OCI-LY7 (cell line): ENCODE measurements around the gene SIN3B. TPM values are rescaled to one million over a fixed set of nuclear protein-coding genes. Genes with fewer than 3 reads are reported as not detected.

Source experiments
- BruUV-seq: library from RNA; stranded (reverse); fragments of 400-500 nt; replicated peaks from 2 replicates; lab custom pipeline; 2021; lab: Mats Ljungman, UMichigan
- CTCF ChIA-PET: fragments of 300-600 bp; sonication (Branson Sonifier 250); formaldehyde crosslinking; loops from one replicate; lab custom pipeline; 2022; ENCODE audit warnings: antibody characterized with exemption; ENCODE audit not compliant: unreplicated experiment; lab: Charles Lee
- POLR2A ChIA-PET: fragments of 300-600 bp; sonication (Branson Sonifier 250); formaldehyde crosslinking; loops from one replicate; lab custom pipeline; 2022; ENCODE audit warnings: antibody characterized with exemption; lab: Charles Lee
- DNase-seq: peaks from one replicate; pipeline ENCODE4 v3.0.0-alpha.2; 2015; ENCODE audit warnings: low spot score
- H2AFZ ChIP-seq: fragments of 200-600 bp; sonication (generic), shearing (Covaris generic); 2 replicates; pipeline ENCODE4 v1.6.1; 2014; ENCODE audit warnings: mild to moderate bottlenecking, antibody characterized with exemption, low read length, moderate library complexity
- H3K27ac ChIP-seq: fragments of 200-600 bp; sonication (generic); 2 replicates; pipeline ENCODE4 v1.5.1; 2014; ENCODE audit warnings: mixed run types, low read depth, mild to moderate bottlenecking, moderate library complexity, low read length, inconsistent platforms; ENCODE audit not compliant: poor library complexity, severe bottlenecking
- H3K36me3 ChIP-seq: fragments of 200-600 bp; sonication (generic); 2 replicates; pipeline ENCODE4 v1.6.1; 2014; ENCODE audit warnings: mild to moderate bottlenecking, antibody characterized with exemption, low read length, moderate library complexity, mixed read lengths; ENCODE audit not compliant: insufficient read depth
- H3K4me1 ChIP-seq: fragments of 200-600 bp; sonication (generic); 2 replicates; pipeline ENCODE4 v1.5.1; 2014; ENCODE audit warnings: mild to moderate bottlenecking, low read length; ENCODE audit not compliant: insufficient read depth, poor library complexity, severe bottlenecking
- H3K4me2 ChIP-seq: fragments of 200-600 bp; sonication (generic); 2 replicates; pipeline ENCODE4 v1.6.1; 2014; ENCODE audit warnings: mild to moderate bottlenecking, low read length
- H3K4me3 ChIP-seq: fragments of 200-600 bp; sonication (generic); 2 replicates; pipeline ENCODE4 v1.5.1; 2014; ENCODE audit warnings: mild to moderate bottlenecking, low read depth, low read length; ENCODE audit not compliant: poor library complexity, severe bottlenecking
- H3K79me2 ChIP-seq: fragments of 200-600 bp; sonication (generic); 2 replicates; pipeline ENCODE4 v1.6.1; 2016; ENCODE audit warnings: low read depth, mild to moderate bottlenecking, low read length, moderate library complexity, mixed read lengths; ENCODE audit not compliant: insufficient read depth
- H3K9me2 ChIP-seq: fragments of 200-600 bp; sonication (generic); 2 replicates; pipeline ENCODE4 v1.6.1; 2016; ENCODE audit warnings: mild to moderate bottlenecking, low read length, mixed read lengths; ENCODE audit not compliant: insufficient read depth
- H3K9me3 ChIP-seq: fragments of 200-600 bp; sonication (generic); 2 replicates; pipeline ENCODE4 v1.6.1; 2014; ENCODE audit warnings: mild to moderate bottlenecking, mixed run types, low read length, mixed read lengths
- H4K20me1 ChIP-seq: fragments of 200-600 bp; sonication (generic); 2 replicates; pipeline ENCODE4 v1.6.1; 2014; ENCODE audit warnings: mild to moderate bottlenecking, antibody characterized with exemption, low read length, moderate library complexity, mixed read lengths; ENCODE audit not compliant: insufficient read depth
- EZH2phosphoT487 ChIP-seq: fragments of 200-600 bp; sonication (generic); IDR thresholded peaks from 2 replicates; pipeline ENCODE4 v1.6.1; 2018; ENCODE audit warnings: low read depth, borderline replicate concordance, mild to moderate bottlenecking, mixed run types, antibody characterized with exemption, low read length, moderate library complexity, mixed read lengths
- intact Hi-C: fragments of 100-400 bp; cut with micrococcal nuclease; formaldehyde crosslinking; loops from one replicate; pipeline ENCODE4 v1.10.0; 2022; ENCODE audit not compliant: unreplicated experiment
- total RNA-seq, 2 experiments: library from RNA; depleted of rRNA in 1 of 2; stranded (reverse); fragments of >200 nt in 1 of 2; shearing (Covaris generic) in 1 of 2; gene quantifications; 2 replicates each; pipeline ENCODE4 v1.2.3, GENCODE V29; 2014 to 2022
- TF ChIP-seq, protein P1 (sequence below): fragments of 200-600 bp; sonication (generic); conservative IDR thresholded peaks from 2 replicates; pipeline ENCODE4 v1.5.1; 2014; ENCODE audit warnings: mild to moderate bottlenecking, antibody characterized with exemption, low read length, moderate library complexity, mixed read lengths

The SIN3B gene
- total RNA-seq, 2 experiments from 2014 or later, result 19.4 to 45.4 TPM

DNA sequence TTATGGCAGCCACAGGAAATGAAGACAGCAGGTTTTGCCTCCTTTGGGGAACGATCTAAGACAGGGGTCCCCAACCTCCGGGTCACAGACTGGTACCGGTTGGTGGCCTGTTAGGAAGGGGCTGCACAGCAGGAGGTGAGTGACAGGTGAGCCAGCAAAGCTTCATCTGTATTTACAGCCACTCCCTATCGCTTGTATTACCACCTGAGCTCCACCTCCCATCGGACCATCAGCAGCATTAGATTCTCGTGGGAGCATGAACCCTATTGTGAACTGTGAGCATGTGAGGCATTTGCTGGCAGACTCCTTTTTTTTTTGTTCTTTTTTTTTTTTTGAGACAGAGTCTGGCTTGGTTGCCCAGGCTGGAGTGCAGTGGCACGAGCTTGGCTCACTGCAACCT lies 81.8 kb downstream of the SIN3B start:
- intact Hi-C loops, result no loop called here
- ChIA-PET POLR2A (no interaction called here), CTCF (no interaction called here)
- Histone ChIP-seq H3K79me2 (no peaks in the 10 kb centered on the region), H3K9me2 (no peaks in the 10 kb centered on the region), H3K4me2 (no peak overlapping the region), H4K20me1 (no peaks in the 10 kb centered on the region), H3K27ac (no peak overlapping the region), H3K36me3 (no peaks in the 10 kb centered on the region), H3K4me1 (no peaks in the 10 kb centered on the region), H2AFZ (no peak overlapping the region), H3K4me3 (no peak overlapping the region), H3K9me3 (peaks cover 7% of the 10 kb centered on the region)
- no TSS peak for BruUV-seq
- DNase-seq, result no peak
- TF ChIP-seq EZH2phosphoT487, result no peak
- TF ChIP-seq, protein P1, sequence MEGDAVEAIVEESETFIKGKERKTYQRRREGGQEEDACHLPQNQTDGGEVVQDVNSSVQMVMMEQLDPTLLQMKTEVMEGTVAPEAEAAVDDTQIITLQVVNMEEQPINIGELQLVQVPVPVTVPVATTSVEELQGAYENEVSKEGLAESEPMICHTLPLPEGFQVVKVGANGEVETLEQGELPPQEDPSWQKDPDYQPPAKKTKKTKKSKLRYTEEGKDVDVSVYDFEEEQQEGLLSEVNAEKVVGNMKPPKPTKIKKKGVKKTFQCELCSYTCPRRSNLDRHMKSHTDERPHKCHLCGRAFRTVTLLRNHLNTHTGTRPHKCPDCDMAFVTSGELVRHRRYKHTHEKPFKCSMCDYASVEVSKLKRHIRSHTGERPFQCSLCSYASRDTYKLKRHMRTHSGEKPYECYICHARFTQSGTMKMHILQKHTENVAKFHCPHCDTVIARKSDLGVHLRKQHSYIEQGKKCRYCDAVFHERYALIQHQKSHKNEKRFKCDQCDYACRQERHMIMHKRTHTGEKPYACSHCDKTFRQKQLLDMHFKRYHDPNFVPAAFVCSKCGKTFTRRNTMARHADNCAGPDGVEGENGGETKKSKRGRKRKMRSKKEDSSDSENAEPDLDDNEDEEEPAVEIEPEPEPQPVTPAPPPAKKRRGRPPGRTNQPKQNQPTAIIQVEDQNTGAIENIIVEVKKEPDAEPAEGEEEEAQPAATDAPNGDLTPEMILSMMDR, result 0 out of 2 replicates have a peak, but pooled peaks have one; percentile 6

DNA sequence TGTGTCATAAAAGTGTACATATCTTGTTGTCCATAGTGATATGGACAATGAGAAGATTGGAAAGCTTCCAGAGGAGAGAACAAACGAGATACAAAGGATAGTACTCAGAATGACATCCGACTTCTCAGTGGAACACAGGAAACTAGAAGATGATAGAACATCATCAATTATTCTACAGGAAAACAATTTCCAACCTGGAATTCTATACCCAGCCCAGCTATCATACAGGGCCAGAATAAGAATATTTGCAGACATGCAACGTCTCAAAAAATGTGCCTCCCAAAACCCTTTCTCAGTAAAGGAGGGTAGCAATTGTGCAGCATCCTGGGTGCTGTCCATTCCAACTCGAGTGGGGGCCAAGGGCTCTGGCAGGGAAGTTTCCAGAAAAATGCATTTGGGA lies 83.6 kb downstream of the SIN3B start:
- Histone ChIP-seq H3K4me2 (no peak overlapping the region), H2AFZ (no peak overlapping the region), H3K9me3 (peaks cover 7% of the 10 kb centered on the region), H3K27ac (no peak overlapping the region), H4K20me1 (no peaks in the 10 kb centered on the region), H3K36me3 (no peaks in the 10 kb centered on the region), H3K4me3 (no peak overlapping the region), H3K9me2 (no peaks in the 10 kb centered on the region), H3K4me1 (no peaks in the 10 kb centered on the region), H3K79me2 (no peaks in the 10 kb centered on the region)
- no peak for TF ChIP-seq EZH2phosphoT487
- TF ChIP-seq, protein P1, result no peak
- POLR2A ChIA-PET, result interaction anchor here (0.6 kb wide), 1 partner anchor 95 kb away, joined by 4 read pairs; no protein-coding TSS in a partner anchor
- no peak for DNase-seq
- CTCF ChIA-PET, result no interaction called here
- intact Hi-C loops, result no loop called here
- no TSS peak for BruUV-seq

DNA sequence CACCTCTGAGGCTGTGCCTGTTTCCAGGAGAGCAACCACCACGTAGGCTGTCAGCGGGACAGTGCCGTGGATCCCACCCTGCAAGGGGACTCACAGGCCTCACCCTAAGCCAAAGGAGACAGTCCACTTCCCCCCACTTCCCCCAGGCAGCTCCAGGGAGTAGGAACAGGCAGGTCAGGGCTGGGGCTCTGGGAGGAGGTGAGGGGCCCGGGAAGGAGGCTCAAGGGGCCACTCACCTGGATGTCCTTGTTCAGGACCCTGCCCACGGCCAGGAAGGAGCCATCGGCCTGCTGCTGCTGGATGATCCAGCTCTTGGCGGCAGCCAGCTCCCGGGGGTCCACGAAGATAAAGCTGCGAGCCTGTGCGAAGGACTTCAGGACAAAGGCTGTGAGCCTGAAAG lies 85.2 kb downstream of the SIN3B start:
- no peak for DNase-seq
- ChIA-PET POLR2A (no interaction called here), CTCF (no interaction called here)
- H3K36me3 ChIP-seq, result no peaks in the 10 kb centered on the region
- H3K9me3 ChIP-seq, result peaks cover 7% of the 10 kb centered on the region
- H3K27ac ChIP-seq, result no peak overlapping the region
- BruUV-seq, result no TSS peak
- no peaks in the 10 kb centered on the region for H4K20me1 ChIP-seq
- intact Hi-C loops, result no loop called here
- no peak overlapping the region for H2AFZ ChIP-seq
- H3K9me2 ChIP-seq, result no peaks in the 10 kb centered on the region
- H3K4me1 ChIP-seq, result no peaks in the 10 kb centered on the region
- no peak overlapping the region for H3K4me3 ChIP-seq
- no peak overlapping the region for H3K4me2 ChIP-seq
- no peaks in the 10 kb centered on the region for H3K79me2 ChIP-seq
- TF ChIP-seq EZH2phosphoT487, result no peak
- TF ChIP-seq, protein P1, result no peak
